OCI-LY3 (cell line): Measurements from ENCODE around the gene PSG4.
"Not testable (repeated sequence)": the region's sequence is repeated elsewhere in the genome, so short reads cannot be mapped to it uniquely, and the experiment has no call there.

Experiments used
- EZH2phosphoT487 ChIP-seq: fragments of 200-600 bp; shearing (Covaris generic); IDR thresholded peaks from 2 replicates; pipeline ENCODE4 v1.6.1; 2018; ENCODE audit warnings: antibody characterized with exemption, mixed run types, low read depth
- TF ChIP-seq, protein P1 (sequence below): fragments of 200-600, 300-600 bp; sonication (generic); IDR thresholded peaks from 2 replicates; pipeline ENCODE4 v1.5.1; 2014; ENCODE audit warnings: antibody characterized with exemption, low read length, low read depth

DNA sequence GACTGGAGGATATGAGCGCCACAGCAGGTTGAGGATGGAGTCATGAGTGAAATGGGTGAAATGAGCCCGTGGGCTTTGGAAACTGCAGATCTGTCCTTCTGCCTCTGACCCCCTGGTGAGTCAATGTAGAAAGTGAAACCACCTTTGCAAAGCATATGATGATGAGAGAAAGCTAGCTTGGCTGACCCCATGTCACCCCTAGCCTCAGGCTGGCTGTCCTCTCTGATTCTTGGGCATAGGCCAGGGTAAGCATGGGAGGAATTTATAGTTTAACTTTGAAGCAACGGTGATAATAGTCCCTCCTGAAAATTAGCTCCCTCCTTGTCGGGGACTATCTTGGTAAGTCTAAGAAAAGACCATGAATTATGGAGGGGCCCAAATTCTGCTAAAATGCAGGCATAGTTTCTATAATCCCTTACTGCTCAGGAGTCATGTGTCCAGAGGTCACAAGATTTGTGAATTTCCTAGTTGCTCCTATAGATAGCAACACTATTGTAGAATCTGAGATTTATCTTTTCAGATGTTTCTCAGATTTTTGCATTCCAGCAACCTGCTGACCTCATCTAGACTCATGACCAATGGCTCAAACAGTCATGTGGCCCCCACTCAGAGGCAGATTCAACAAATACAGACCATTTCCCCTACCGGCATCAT, 18.9 kb upstream of the PSG4 start:
- TF ChIP-seq, protein P1, sequence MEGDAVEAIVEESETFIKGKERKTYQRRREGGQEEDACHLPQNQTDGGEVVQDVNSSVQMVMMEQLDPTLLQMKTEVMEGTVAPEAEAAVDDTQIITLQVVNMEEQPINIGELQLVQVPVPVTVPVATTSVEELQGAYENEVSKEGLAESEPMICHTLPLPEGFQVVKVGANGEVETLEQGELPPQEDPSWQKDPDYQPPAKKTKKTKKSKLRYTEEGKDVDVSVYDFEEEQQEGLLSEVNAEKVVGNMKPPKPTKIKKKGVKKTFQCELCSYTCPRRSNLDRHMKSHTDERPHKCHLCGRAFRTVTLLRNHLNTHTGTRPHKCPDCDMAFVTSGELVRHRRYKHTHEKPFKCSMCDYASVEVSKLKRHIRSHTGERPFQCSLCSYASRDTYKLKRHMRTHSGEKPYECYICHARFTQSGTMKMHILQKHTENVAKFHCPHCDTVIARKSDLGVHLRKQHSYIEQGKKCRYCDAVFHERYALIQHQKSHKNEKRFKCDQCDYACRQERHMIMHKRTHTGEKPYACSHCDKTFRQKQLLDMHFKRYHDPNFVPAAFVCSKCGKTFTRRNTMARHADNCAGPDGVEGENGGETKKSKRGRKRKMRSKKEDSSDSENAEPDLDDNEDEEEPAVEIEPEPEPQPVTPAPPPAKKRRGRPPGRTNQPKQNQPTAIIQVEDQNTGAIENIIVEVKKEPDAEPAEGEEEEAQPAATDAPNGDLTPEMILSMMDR = not testable (repeated sequence)
- not testable (repeated sequence) for TF ChIP-seq EZH2phosphoT487
